SK-N-SH treated with all-trans-retinoic acid at 6 μM for 48 hours (cell line): Measurements from ENCODE around the gene EMC9.

Experiments
- ARNTL ChIP-seq: fragments of 450-650 bp; formaldehyde crosslinking; IDR thresholded peaks from 2 replicates; pipeline ENCODE4 v1.5.0; 2020; ENCODE audit warnings: low read depth, mild to moderate bottlenecking, moderate library complexity, borderline replicate concordance
- OSR1 ChIP-seq: fragments of 250-450 bp; sonication (Bioruptor Pico); IDR thresholded peaks from 2 replicates; pipeline ENCODE4 v1.8.0; 2022; ENCODE audit warnings: moderate library complexity, mild to moderate bottlenecking, inconsistent platforms
- ZFP30 ChIP-seq: fragments of 450-650 bp; formaldehyde crosslinking; IDR thresholded peaks from 2 replicates; pipeline ENCODE4 v1.5.0; 2022; ENCODE audit warnings: mild to moderate bottlenecking, moderate library complexity
- TF ChIP-seq, protein P1 (sequence below): fragments of 250-450 bp; sonication (Bioruptor Pico); IDR thresholded peaks from 2 replicates; pipeline ENCODE4 v1.8.0; 2020; ENCODE audit warnings: mild to moderate bottlenecking, moderate library complexity, borderline replicate concordance

DNA sequence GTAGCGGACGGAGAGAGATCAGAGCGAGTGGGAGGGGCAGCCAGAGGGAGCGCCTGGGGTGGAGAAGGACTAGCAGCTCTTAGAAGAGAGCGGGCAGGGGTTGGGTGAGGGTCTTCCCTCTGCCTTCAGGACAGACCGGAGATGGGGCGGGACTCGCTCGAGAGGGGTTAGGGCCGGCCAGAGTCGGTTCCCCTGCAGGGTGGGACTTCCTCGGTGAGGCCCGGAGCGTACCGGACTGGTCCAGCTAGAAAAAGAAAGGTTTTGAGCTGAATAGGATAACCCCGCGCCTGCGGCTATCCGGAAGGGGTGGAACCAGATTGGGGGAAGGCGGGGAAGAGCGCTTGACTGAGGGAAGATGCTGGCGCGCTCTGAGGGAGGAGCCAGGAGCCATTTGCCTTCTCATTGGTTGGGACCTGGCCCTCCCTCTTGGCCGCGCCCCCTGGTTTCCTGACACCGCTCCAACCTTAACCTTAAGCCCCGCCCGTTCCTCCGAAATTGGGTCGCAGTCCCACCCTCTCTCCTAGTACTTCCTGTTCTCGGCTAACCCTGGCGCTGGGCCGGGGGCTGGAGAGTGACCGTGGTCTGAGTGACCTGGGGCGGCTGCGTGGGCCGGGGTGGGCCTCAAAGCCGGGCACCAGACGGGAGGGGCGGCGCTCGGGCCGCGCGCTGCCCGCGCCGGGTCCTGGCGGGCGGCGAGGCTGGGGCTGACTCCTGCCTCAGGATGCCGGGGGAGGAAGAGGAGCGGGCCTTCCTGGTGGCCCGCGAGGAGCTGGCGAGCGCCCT is 5.8 kb upstream of the EMC9 start, which contains the start of gene RNF31:
- TF ChIP-seq OSR1, result no peak
- TF ChIP-seq, protein P1, sequence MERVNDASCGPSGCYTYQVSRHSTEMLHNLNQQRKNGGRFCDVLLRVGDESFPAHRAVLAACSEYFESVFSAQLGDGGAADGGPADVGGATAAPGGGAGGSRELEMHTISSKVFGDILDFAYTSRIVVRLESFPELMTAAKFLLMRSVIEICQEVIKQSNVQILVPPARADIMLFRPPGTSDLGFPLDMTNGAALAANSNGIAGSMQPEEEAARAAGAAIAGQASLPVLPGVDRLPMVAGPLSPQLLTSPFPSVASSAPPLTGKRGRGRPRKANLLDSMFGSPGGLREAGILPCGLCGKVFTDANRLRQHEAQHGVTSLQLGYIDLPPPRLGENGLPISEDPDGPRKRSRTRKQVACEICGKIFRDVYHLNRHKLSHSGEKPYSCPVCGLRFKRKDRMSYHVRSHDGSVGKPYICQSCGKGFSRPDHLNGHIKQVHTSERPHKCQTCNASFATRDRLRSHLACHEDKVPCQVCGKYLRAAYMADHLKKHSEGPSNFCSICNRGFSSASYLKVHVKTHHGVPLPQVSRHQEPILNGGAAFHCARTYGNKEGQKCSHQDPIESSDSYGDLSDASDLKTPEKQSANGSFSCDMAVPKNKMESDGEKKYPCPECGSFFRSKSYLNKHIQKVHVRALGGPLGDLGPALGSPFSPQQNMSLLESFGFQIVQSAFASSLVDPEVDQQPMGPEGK (CRISPR knock-in tag), result no peak
- TF ChIP-seq ZFP30 (CRISPR knock-in tag), result no peak
- no peak for TF ChIP-seq ARNTL (CRISPR knock-in tag)
